ENCODE results near the gene ZCRB1.

The ZCRB1 gene

GRCh38 chr12:42322567-42322966 lies 3.3 kb downstream of the ZCRB1 start:
- TF ChIP-seq CTCF (IDR thresholded peaks at IDR 0.05; ENCODE audit: insufficient read depth, low read length, poor library complexity, severe bottlenecking): no peak
- Histone ChIP-seq H3K36me3 (ENCODE audit: control insufficient read depth, insufficient read depth, low read length) (no peaks in the 10 kb centered on the region; the same call in 1 of the 2 replicates), H3K4me3 (replicated peaks; ENCODE audit: low read depth, low read length) (no peak overlapping the region), H3K27me3 (replicated peaks; ENCODE audit: control insufficient read depth, insufficient read depth, low read length) (no peaks in the 10 kb centered on the region)
- DNase-seq (ENCODE audit: extremely low read depth, insufficient read length): no peak

- H3K4me3 ChIP-seq (replicated peaks; ENCODE audit: low read depth, low read length): no peak overlapping the region
- H3K36me3 ChIP-seq (ENCODE audit: control insufficient read depth, insufficient read depth, low read length): peaks cover 4% of the 10 kb centered on the region
- no peaks in the 10 kb centered on the region for H3K27me3 ChIP-seq (replicated peaks; ENCODE audit: control insufficient read depth, insufficient read depth, low read length)
- TF ChIP-seq CTCF (IDR thresholded peaks at IDR 0.05; ENCODE audit: insufficient read depth, low read length, poor library complexity, severe bottlenecking): no peak
- no peak for DNase-seq (ENCODE audit: extremely low read depth, insufficient read length)
Observed at GRCh38 chr12:42320796-42321195, 5.1 kb downstream of the ZCRB1 start.

- H3K36me3 ChIP-seq (ENCODE audit: control insufficient read depth, insufficient read depth, low read length): peaks cover 4% of the 10 kb centered on the region
Observed at GRCh38 chr12:42315108-42315507, 10.8 kb downstream of the ZCRB1 start.

GRCh38 chr12:42309996-42310395 lies 15.9 kb downstream of the ZCRB1 start:
- Histone ChIP-seq H3K27me3 (replicated peaks; ENCODE audit: control insufficient read depth, insufficient read depth, low read length) (no peaks in the 10 kb centered on the region), H3K4me3 (replicated peaks; ENCODE audit: low read depth, low read length) (no peak overlapping the region), H3K36me3 (ENCODE audit: control insufficient read depth, insufficient read depth, low read length) (no peaks in the 10 kb centered on the region)
- no peak for DNase-seq (ENCODE audit: extremely low read depth, insufficient read length)
- no peak for TF ChIP-seq CTCF (IDR thresholded peaks at IDR 0.05; ENCODE audit: insufficient read depth, low read length, poor library complexity, severe bottlenecking)

More at GRCh38 chr12:42315108-42315507, 10.8 kb downstream of the ZCRB1 start:
- Histone ChIP-seq H3K27me3 (replicated peaks; ENCODE audit: control insufficient read depth, insufficient read depth, low read length) (no peaks in the 10 kb centered on the region), H3K4me3 (replicated peaks; ENCODE audit: low read depth, low read length) (no peak overlapping the region)
- TF ChIP-seq CTCF (IDR thresholded peaks at IDR 0.05; ENCODE audit: insufficient read depth, low read length, poor library complexity, severe bottlenecking): no peak
- DNase-seq (ENCODE audit: extremely low read depth, insufficient read length): no peak

- no peaks in the 10 kb centered on the region for H3K27me3 ChIP-seq (replicated peaks; ENCODE audit: control insufficient read depth, insufficient read depth, low read length)
- no peak overlapping the region for H3K4me3 ChIP-seq (replicated peaks; ENCODE audit: low read depth, low read length)
- no peak for DNase-seq (ENCODE audit: extremely low read depth, insufficient read length)
- TF ChIP-seq CTCF (IDR thresholded peaks at IDR 0.05; ENCODE audit: insufficient read depth, low read length, poor library complexity, severe bottlenecking): no peak
- H3K36me3 ChIP-seq (ENCODE audit: control insufficient read depth, insufficient read depth, low read length): no peaks in the 10 kb centered on the region
Observed at GRCh38 chr12:42308390-42308789, 17.5 kb downstream of the ZCRB1 start.

- DNase-seq (ENCODE audit: extremely low read depth, insufficient read length): no peak
- H3K4me3 ChIP-seq (replicated peaks; ENCODE audit: low read depth, low read length): no peak overlapping the region
- H3K27me3 ChIP-seq (replicated peaks; ENCODE audit: control insufficient read depth, insufficient read depth, low read length): no peaks in the 10 kb centered on the region
- TF ChIP-seq CTCF (IDR thresholded peaks at IDR 0.05; ENCODE audit: insufficient read depth, low read length, poor library complexity, severe bottlenecking): no peak
- H3K36me3 ChIP-seq (ENCODE audit: control insufficient read depth, insufficient read depth, low read length): no peaks in the 10 kb centered on the region
Observed at GRCh38 chr12:42306297-42306696, 19.6 kb downstream of the ZCRB1 start.
